ENCODE data around the gene DESI2. TPM values are rescaled to one million over a fixed set of nuclear protein-coding genes. Genes with fewer than 3 reads are reported as not detected.
A peak's percentile ranks its signal among the peaks of the same experiment; 100 is the strongest.

DESI2 gene
- total and polyA plus RNA-seq, 2 of the 8 experiments (the other 6 are each of a cell fraction or from before 2014, with no cell fraction given): 54.0 to 110 TPM

DNA sequence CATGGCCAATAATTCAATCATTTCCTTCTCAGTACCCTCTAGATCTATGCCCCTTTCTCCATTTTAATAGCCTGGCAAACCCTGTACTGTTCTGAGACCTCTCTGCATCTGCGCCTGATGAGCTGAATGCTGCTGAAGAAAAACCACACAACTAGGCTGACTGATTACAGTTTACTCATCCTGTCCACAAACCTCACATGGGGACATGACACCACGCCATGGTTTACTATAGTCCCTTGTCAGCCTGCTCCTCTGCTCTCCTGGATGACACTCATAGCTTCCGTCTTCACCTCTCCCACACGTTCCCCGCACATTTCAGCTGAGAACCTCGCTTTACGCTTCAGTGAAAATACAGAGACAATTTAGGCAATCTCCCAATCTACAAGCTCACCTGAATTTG is 59.7 kb downstream of the DESI2 start:
- H3K4me3 ChIP-seq (ENCODE audit: extremely low read depth in 1 of 4, insufficient read depth in 2 of 4, low read depth in 3 of 4, low read length in 4 of 4): no peak overlapping the region
- no peak overlapping the region for H2BK15ac ChIP-seq (ENCODE audit: low read length)
- H2BK20ac ChIP-seq (ENCODE audit: low read length): 0 out of 2 replicates have a peak overlapping the region, but pooled peaks have one; percentile 13
- H3K4ac ChIP-seq (replicated peaks; ENCODE audit: insufficient read length, low read depth, low read length): no peak overlapping the region
- no peaks in the 10 kb centered on the region for H3K79me1 ChIP-seq (ENCODE audit: low read depth, low read length)
- no peak overlapping the region for H3K56ac ChIP-seq (replicated peaks; ENCODE audit: insufficient read length, low read depth, low read length)
- no peak overlapping the region for H3K9ac ChIP-seq (replicated peaks in 1 of 4; ENCODE audit: extremely low read depth in 1 of 4, low read depth in 3 of 4, low read length in 3 of 4)
- no peak for FAIRE-seq
- no peak for DNase-seq (ENCODE audit: low read depth in 1 of 2, low spot score in 2 of 2)
- no peak overlapping the region for H3K23ac ChIP-seq (ENCODE audit: insufficient read length)
- no peak overlapping the region for H4K91ac ChIP-seq (replicated peaks; ENCODE audit: insufficient read length, low read length)
- no peak overlapping the region for H2BK120ac ChIP-seq (replicated peaks; ENCODE audit: low read depth, low read length)
- no peak overlapping the region for H2AFZ ChIP-seq (ENCODE audit: low read length)
- no peak overlapping the region for H4K5ac ChIP-seq (ENCODE audit: insufficient read length, low read depth, low read length)
- no peak overlapping the region for H3K4me2 ChIP-seq (ENCODE audit: insufficient read depth in 1 of 2, low read depth in 2 of 2, low read length in 2 of 2)
- no peak overlapping the region for H2BK12ac ChIP-seq (ENCODE audit: low read depth, low read length)
- H3K36me3 ChIP-seq (ENCODE audit: control insufficient read depth in 2 of 4, insufficient read depth in 4 of 4, low read length in 3 of 4): no peaks in the 10 kb centered on the region; a peak in 1 of 8 replicates
- no peak overlapping the region for H3K18ac ChIP-seq (ENCODE audit: extremely low read depth, low read length)
- no peaks in the 10 kb centered on the region for H3K27me3 ChIP-seq (replicated peaks in 1 of 4; ENCODE audit: control insufficient read depth in 3 of 4, extremely low read depth in 1 of 4, insufficient read depth in 3 of 4, low read length in 3 of 4)
- H3K27ac ChIP-seq (ENCODE audit: low read depth, low read length): no peak overlapping the region
- no peaks in the 10 kb centered on the region for H4K20me1 ChIP-seq (replicated peaks in 1 of 2; ENCODE audit: control insufficient read depth in 1 of 2, insufficient read depth in 2 of 2, low read length in 2 of 2)
- no peak overlapping the region for H3K14ac ChIP-seq (ENCODE audit: insufficient read length)
- no peaks in the 10 kb centered on the region for H3K79me2 ChIP-seq (ENCODE audit: control insufficient read depth in 1 of 2, insufficient read depth in 2 of 2, low read length in 2 of 2)
- no peak overlapping the region for H4K8ac ChIP-seq (ENCODE audit: extremely low read depth, insufficient read depth, low read length)
- WGBS, 2 experiments (ENCODE audit: extremely low coverage in 1 of 2, insufficient coverage in 1 of 2, insufficient read length in 1 of 2, insufficient replicate concordance in 2 of 2, low coverage in 1 of 2, low lambda C conversion rate in 2 of 2, missing lambda C conversion rate in 1 of 2): 93% methylated on average over 7 of the region's 7 CpGs; no CpG with 5 or more reads in 1 of the 2 experiments
- no peak overlapping the region for H2BK5ac ChIP-seq (ENCODE audit: low read depth, low read length)
- H3K9me3 ChIP-seq (ENCODE audit: insufficient read depth in 2 of 2, low read depth in 1 of 2, low read length in 1 of 2): no peaks in the 10 kb centered on the region
- ChIA-PET POLR2A (ENCODE audit: partially characterized antibody) (no interaction called here), CTCF (ENCODE audit: partially characterized antibody) (interaction anchor here (1.1 to 1.8 kb wide), 3 partner anchors 17 to 109 kb away, joined by 3 to 14 read pairs (median 6); no protein-coding TSS in a partner anchor)
- TF ChIP-seq SIRT6 (IDR thresholded peaks at IDR 0.05; ENCODE audit: low read length) (no peak), EGR1 (IDR thresholded peaks at IDR 0.05; ENCODE audit: borderline replicate concordance, low read depth, low read length) (no peak), HDAC2 (IDR thresholded peaks at IDR 0.05; ENCODE audit: borderline replicate concordance in 1 of 2, low read depth in 2 of 2, low read length in 2 of 2) (no peak)
- H2AK5ac ChIP-seq (ENCODE audit: low read depth, low read length): no peak overlapping the region
- H3K4me1 ChIP-seq (replicated peaks in 1 of 4; ENCODE audit: control insufficient read depth in 3 of 4, insufficient read depth in 4 of 4, low read length in 3 of 4): no peaks in the 10 kb centered on the region; a peak in 1 of 7 replicates
- H3K23me2 ChIP-seq (ENCODE audit: low read depth, low read length): no peaks in the 10 kb centered on the region

Data from H1 (cell line).